HCT116 (cell line): ENCODE measurements around the gene GUCY2D. TPM values are rescaled to one million over a fixed set of nuclear protein-coding genes. Genes with fewer than 3 reads are reported as not detected.

ENCODE experiments used
- ATAC-seq: fragments of 200-7000 bp; cut with Tn5 transposase; 2 replicates; pipeline ENCODE4 v1.9.1; 2020; ENCODE audit warnings: mild to moderate bottlenecking, moderate library complexity
- BruUV-seq: library from RNA; stranded (reverse); fragments of 400-500 nt; replicated peaks from 2 replicates; lab custom pipeline; 2021; lab: Mats Ljungman, UMichigan
- CTCF ChIA-PET: fragments of 300-600 bp; sonication (Branson Sonifier 250); formaldehyde crosslinking; loops from one replicate; lab custom pipeline; 2021; ENCODE audit warnings: antibody characterized with exemption; lab: Charles Lee
- POLR2A ChIA-PET: fragments of 300-600, 350-600 bp; sonication (Branson Sonifier 250); formaldehyde crosslinking; loops from one replicate; lab custom pipeline; 2021; ENCODE audit warnings: antibody characterized with exemption; lab: Charles Lee
- RAD21 ChIA-PET, 2 experiments: fragments of 300-600 bp; sonication (Branson Sonifier 250); formaldehyde crosslinking; loops; one replicate each; lab custom pipeline; 2023; ENCODE audit warnings: low total read pairs in 2 of 2; ENCODE audit not compliant: uncharacterized antibody in 2 of 2, unreplicated experiment in 2 of 2, low non-redundant PET in 1 of 2; lab: Charles Lee
- DNase-seq: peaks from one replicate; pipeline ENCODE4 v3.0.0-alpha.2; 2010; ENCODE audit warnings: low read depth, low spot score
- H2AFZ ChIP-seq: fragments of 200-600 bp; shearing (Covaris generic), sonication (generic); 2 replicates; pipeline ENCODE4 v1.6.1; 2017; ENCODE audit warnings: low read depth, mixed run types, mixed read lengths, antibody characterized with exemption, low read length; ENCODE audit not compliant: poor library complexity, severe bottlenecking
- H3K27ac ChIP-seq: 2 replicates; pipeline ENCODE4 v1.5.1; 2012; ENCODE audit warnings: low read depth, low read length
- H3K27me3 ChIP-seq: fragments of 200-600 bp; sonication (generic); 2 replicates; pipeline ENCODE4 v1.6.1; 2016; ENCODE audit warnings: mixed run types, low read length, mixed read lengths; ENCODE audit not compliant: insufficient read depth
- H3K36me3 ChIP-seq, 2 experiments: fragments of 200-500 bp in 1 of 2; fragments of 200-600 bp in 1 of 2; sonication (Bioruptor generic) in 1 of 2; sonication (generic) in 1 of 2; 2 replicates each; pipeline versions ENCODE4 v1.5.1 to v1.6.1; 2014 to 2016; ENCODE audit warnings: low read length in 2 of 2, inconsistent platforms in 1 of 2, mixed read lengths in 1 of 2, mixed run types in 1 of 2; ENCODE audit not compliant: insufficient read depth in 2 of 2, control insufficient read depth in 1 of 2
- H3K4me1 ChIP-seq, 2 experiments: fragments of 200-600 bp in 1 of 2; sonication (generic) in 1 of 2; 2 replicates each; pipeline versions ENCODE4 v1.5.1 to v1.6.1; 2012 to 2017; ENCODE audit warnings: low read length in 2 of 2, inconsistent platforms in 1 of 2, mild to moderate bottlenecking in 1 of 2, mixed read lengths in 1 of 2, mixed run types in 1 of 2, moderate library complexity in 1 of 2; ENCODE audit not compliant: insufficient read depth in 2 of 2, control insufficient read depth in 1 of 2
- H3K4me2 ChIP-seq: fragments of 200-600 bp; sonication (generic); 2 replicates; pipeline ENCODE4 v1.6.1; 2017; ENCODE audit warnings: mixed run types, low read length, mixed read lengths
- H3K4me3 ChIP-seq, 2 experiments: fragments of 200-600 bp in 1 of 2; sonication (generic) in 1 of 2; replicated peaks in 1 of 2; 2 replicates each; pipeline ENCODE4 v1.5.1; 2011 to 2016; ENCODE audit warnings: low read length in 2 of 2, control low read depth in 1 of 2, low read depth in 1 of 2, mild to moderate bottlenecking in 1 of 2, mixed read lengths in 1 of 2, mixed run types in 1 of 2
- H3K79me2 ChIP-seq: fragments of 200-600 bp; sonication (generic); 2 replicates; pipeline ENCODE4 v1.6.1; 2017; ENCODE audit warnings: mild to moderate bottlenecking, mixed run types, low read length, moderate library complexity, mixed read lengths; ENCODE audit not compliant: insufficient read depth
- H3K9ac ChIP-seq: fragments of 200-600 bp; sonication (generic); 2 replicates; pipeline ENCODE4 v1.6.1; 2016; ENCODE audit warnings: low read length, mixed read lengths
- H3K9me2 ChIP-seq: fragments of 200-600 bp; sonication (generic), shearing (Covaris generic); 2 replicates; pipeline ENCODE4 v1.6.1; 2017; ENCODE audit warnings: mixed run types, mild to moderate bottlenecking, moderate library complexity; ENCODE audit not compliant: insufficient read depth
- H3K9me3 ChIP-seq, 2 experiments: fragments of 200-500 bp in 1 of 2; fragments of 200-600 bp in 1 of 2; sonication (Bioruptor generic) in 1 of 2; sonication (generic) in 1 of 2; 2 replicates each; pipeline ENCODE4 v1.6.1; 2014 to 2017; ENCODE audit warnings: low read length in 2 of 2, mixed read lengths in 2 of 2, inconsistent platforms in 1 of 2, low read depth in 1 of 2, mild to moderate bottlenecking in 1 of 2, mixed run types in 1 of 2, moderate library complexity in 1 of 2; ENCODE audit not compliant: control insufficient read depth in 1 of 2, insufficient read depth in 1 of 2
- H4K20me1 ChIP-seq: fragments of 200-600 bp; sonication (generic), shearing (Covaris generic); 2 replicates; pipeline ENCODE4 v1.6.1; 2017; ENCODE audit warnings: mixed run types, mild to moderate bottlenecking, moderate library complexity; ENCODE audit not compliant: insufficient read depth
- CBX3 ChIP-seq: IDR thresholded peaks from 2 replicates; pipeline ENCODE4 v1.6.1; 2012; ENCODE audit warnings: low read depth
- EZH2 ChIP-seq: fragments of 200-600 bp; sonication (generic); IDR thresholded peaks from 2 replicates; pipeline ENCODE4 v1.6.1; 2017; ENCODE audit warnings: antibody characterized with exemption, mixed run types
- FOSL1 ChIP-seq: IDR thresholded peaks from 2 replicates; pipeline ENCODE4 v1.6.1; 2012; ENCODE audit warnings: low read depth
- JUND ChIP-seq: IDR thresholded peaks from 2 replicates; pipeline ENCODE4 v1.6.1; 2012
- SIN3A ChIP-seq: IDR thresholded peaks from 2 replicates; pipeline ENCODE4 v1.6.1; 2012; ENCODE audit warnings: low read depth
- SP1 ChIP-seq: IDR thresholded peaks from 2 replicates; pipeline ENCODE4 v1.6.1; 2012; ENCODE audit warnings: low read depth
- YY1 ChIP-seq: IDR thresholded peaks from 2 replicates; pipeline ENCODE4 v1.6.1; 2011; ENCODE audit warnings: low read length, low read depth, moderate library complexity, mild to moderate bottlenecking; ENCODE audit not compliant: insufficient replicate concordance; ENCODE audit errors: extremely low read depth
- ZBTB33 ChIP-seq: IDR thresholded peaks from 2 replicates; pipeline ENCODE4 v1.6.1; 2011; ENCODE audit warnings: mild to moderate bottlenecking, low read length, moderate library complexity; ENCODE audit not compliant: insufficient replicate concordance; ENCODE audit errors: extremely low read depth
- ZFX ChIP-seq: fragments of 450-650 bp; IDR thresholded peaks from 2 replicates; pipeline ENCODE4 v1.6.1; 2017
- ZNF274 ChIP-seq: fragments of 200-500 bp; sonication (Bioruptor generic); IDR thresholded peaks from 2 replicates; pipeline ENCODE4 v1.6.1; 2014; ENCODE audit warnings: mild to moderate bottlenecking, low read depth, low read length, inconsistent platforms
- intact Hi-C: fragments of 100-400 bp; cut with micrococcal nuclease; formaldehyde crosslinking; loops from 2 replicates; pipeline ENCODE4 v1.10.0; 2022
- total RNA-seq: library from RNA; stranded (reverse); gene quantifications from one replicate; pipeline ENCODE4 v1.2.1, GENCODE V29; 2021; ENCODE audit not compliant: unreplicated experiment
- TF ChIP-seq, protein P1 (sequence below): IDR thresholded peaks from 2 replicates; pipeline ENCODE4 v1.6.1; 2012; ENCODE audit warnings: low read depth
- TF ChIP-seq, protein P2 (sequence below), 3 experiments: fragments of 200-600 bp in 1 of 3; sonication (generic) in 1 of 3; IDR thresholded peaks in 2 of 3; conservative IDR thresholded peaks in 1 of 3; 2 replicates each; pipeline ENCODE4 v1.5.1; 2012 to 2017; ENCODE audit warnings: low read depth in 2 of 3, low read length in 2 of 3, antibody characterized with exemption in 1 of 3, borderline replicate concordance in 1 of 3, control low read depth in 1 of 3, mild to moderate bottlenecking in 1 of 3, mixed read lengths in 1 of 3, mixed run types in 1 of 3, moderate library complexity in 1 of 3; ENCODE audit not compliant: insufficient read depth in 1 of 3
- TF ChIP-seq, protein P3 (sequence below): IDR thresholded peaks from 2 replicates; pipeline ENCODE4 v1.6.1; 2012

Gene GUCY2D
- total RNA-seq, 1 experiment from 2014 or later: 1.4 TPM

- no peak for TF ChIP-seq FOSL1
- no peak for TF ChIP-seq CBX3
- no peak for TF ChIP-seq SP1
- TF ChIP-seq ZNF274: no peak
- TF ChIP-seq ZFX: no peak
- TF ChIP-seq ZBTB33: no peak
- TF ChIP-seq EZH2: no peak
- TF ChIP-seq YY1: no peak
- TF ChIP-seq SIN3A: no peak
- TF ChIP-seq, protein P1, sequence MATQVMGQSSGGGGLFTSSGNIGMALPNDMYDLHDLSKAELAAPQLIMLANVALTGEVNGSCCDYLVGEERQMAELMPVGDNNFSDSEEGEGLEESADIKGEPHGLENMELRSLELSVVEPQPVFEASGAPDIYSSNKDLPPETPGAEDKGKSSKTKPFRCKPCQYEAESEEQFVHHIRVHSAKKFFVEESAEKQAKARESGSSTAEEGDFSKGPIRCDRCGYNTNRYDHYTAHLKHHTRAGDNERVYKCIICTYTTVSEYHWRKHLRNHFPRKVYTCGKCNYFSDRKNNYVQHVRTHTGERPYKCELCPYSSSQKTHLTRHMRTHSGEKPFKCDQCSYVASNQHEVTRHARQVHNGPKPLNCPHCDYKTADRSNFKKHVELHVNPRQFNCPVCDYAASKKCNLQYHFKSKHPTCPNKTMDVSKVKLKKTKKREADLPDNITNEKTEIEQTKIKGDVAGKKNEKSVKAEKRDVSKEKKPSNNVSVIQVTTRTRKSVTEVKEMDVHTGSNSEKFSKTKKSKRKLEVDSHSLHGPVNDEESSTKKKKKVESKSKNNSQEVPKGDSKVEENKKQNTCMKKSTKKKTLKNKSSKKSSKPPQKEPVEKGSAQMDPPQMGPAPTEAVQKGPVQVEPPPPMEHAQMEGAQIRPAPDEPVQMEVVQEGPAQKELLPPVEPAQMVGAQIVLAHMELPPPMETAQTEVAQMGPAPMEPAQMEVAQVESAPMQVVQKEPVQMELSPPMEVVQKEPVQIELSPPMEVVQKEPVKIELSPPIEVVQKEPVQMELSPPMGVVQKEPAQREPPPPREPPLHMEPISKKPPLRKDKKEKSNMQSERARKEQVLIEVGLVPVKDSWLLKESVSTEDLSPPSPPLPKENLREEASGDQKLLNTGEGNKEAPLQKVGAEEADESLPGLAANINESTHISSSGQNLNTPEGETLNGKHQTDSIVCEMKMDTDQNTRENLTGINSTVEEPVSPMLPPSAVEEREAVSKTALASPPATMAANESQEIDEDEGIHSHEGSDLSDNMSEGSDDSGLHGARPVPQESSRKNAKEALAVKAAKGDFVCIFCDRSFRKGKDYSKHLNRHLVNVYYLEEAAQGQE: no peak
- TF ChIP-seq, protein P2, sequence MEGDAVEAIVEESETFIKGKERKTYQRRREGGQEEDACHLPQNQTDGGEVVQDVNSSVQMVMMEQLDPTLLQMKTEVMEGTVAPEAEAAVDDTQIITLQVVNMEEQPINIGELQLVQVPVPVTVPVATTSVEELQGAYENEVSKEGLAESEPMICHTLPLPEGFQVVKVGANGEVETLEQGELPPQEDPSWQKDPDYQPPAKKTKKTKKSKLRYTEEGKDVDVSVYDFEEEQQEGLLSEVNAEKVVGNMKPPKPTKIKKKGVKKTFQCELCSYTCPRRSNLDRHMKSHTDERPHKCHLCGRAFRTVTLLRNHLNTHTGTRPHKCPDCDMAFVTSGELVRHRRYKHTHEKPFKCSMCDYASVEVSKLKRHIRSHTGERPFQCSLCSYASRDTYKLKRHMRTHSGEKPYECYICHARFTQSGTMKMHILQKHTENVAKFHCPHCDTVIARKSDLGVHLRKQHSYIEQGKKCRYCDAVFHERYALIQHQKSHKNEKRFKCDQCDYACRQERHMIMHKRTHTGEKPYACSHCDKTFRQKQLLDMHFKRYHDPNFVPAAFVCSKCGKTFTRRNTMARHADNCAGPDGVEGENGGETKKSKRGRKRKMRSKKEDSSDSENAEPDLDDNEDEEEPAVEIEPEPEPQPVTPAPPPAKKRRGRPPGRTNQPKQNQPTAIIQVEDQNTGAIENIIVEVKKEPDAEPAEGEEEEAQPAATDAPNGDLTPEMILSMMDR (IDR thresholded peaks at IDR 0.05 in 2 of 3, conservative IDR thresholded peaks at IDR 0.05 in 1 of 3; ENCODE audit: borderline replicate concordance in 1 of 3, insufficient read depth in 1 of 3, low read depth in 2 of 3, low read length in 2 of 3): no peak
- TF ChIP-seq, protein P3, sequence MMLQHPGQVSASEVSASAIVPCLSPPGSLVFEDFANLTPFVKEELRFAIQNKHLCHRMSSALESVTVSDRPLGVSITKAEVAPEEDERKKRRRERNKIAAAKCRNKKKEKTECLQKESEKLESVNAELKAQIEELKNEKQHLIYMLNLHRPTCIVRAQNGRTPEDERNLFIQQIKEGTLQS: no peak
- no peak for TF ChIP-seq JUND
- Histone ChIP-seq H3K4me1 (no peaks in the 10 kb centered on the region), H3K4me3 (no peak overlapping the region), H3K36me3 (no peaks in the 10 kb centered on the region), H3K79me2 (no peaks in the 10 kb centered on the region), H3K27me3 (no peaks in the 10 kb centered on the region), H3K9ac (no peak overlapping the region), H4K20me1 (no peaks in the 10 kb centered on the region), H3K27ac (no peak overlapping the region), H3K4me2 (no peak overlapping the region), H3K9me2 (no peaks in the 10 kb centered on the region), H3K9me3 (peaks cover 14 to 16% of the 10 kb centered on the region in 2 experiments; a peak in 3 of 4 replicates), H2AFZ (no peak overlapping the region)
- ChIA-PET RAD21 (no interaction called here), CTCF (interaction anchor here (1.7 kb wide), 1 partner anchor 11 kb away, joined by 6 read pairs; no protein-coding TSS in a partner anchor), POLR2A (no interaction called here)
- DNase-seq: no peak
- intact Hi-C loops: no loop called here
- no TSS peak for BruUV-seq
- ATAC-seq: no peak
Observed at GRCh38 chr17:7977805-7978204, 24.6 kb upstream of the GUCY2D start.
